Astrocyte (in vitro differentiated cells and primary cell): ENCODE measurements around the gene CSNK1D. TPM values are rescaled to one million over a fixed set of nuclear protein-coding genes. Genes with fewer than 3 reads are reported as not detected.

ENCODE experiments used
- DNase-seq: peaks from one replicate; pipeline ENCODE4 v3.0.0-alpha.2; 2010; ENCODE audit warnings: low read depth
- FAIRE-seq: peaks from 2 replicates; lab custom pipeline; 2011; peaks lifted over from hg19 to GRCh38; lab: Jason Lieb, UNC
- H2AFZ ChIP-seq: 2 replicates; pipeline ENCODE4 v1.6.0; 2012; ENCODE audit warnings: low read depth, low read length, inconsistent platforms
- H3K27ac ChIP-seq: 2 replicates; pipeline ENCODE4 v1.5.1; 2011; ENCODE audit warnings: low read depth, low read length, inconsistent platforms
- H3K27me3 ChIP-seq: 2 replicates; pipeline ENCODE4 v1.6.0; 2011; ENCODE audit warnings: low read length, inconsistent platforms; ENCODE audit not compliant: insufficient read depth
- H3K36me3 ChIP-seq: 2 replicates; pipeline ENCODE4 v1.5.1; 2011; ENCODE audit warnings: low read length, inconsistent platforms; ENCODE audit not compliant: insufficient read depth
- H3K4me1 ChIP-seq: 2 replicates; pipeline ENCODE4 v1.5.1; 2011; ENCODE audit warnings: low read length, inconsistent platforms; ENCODE audit not compliant: insufficient read depth
- H3K4me2 ChIP-seq: 2 replicates; pipeline ENCODE4 v1.6.0; 2012; ENCODE audit warnings: low read length, inconsistent platforms
- H3K4me3 ChIP-seq: 2 replicates; pipeline ENCODE4 v1.5.1; 2011; ENCODE audit warnings: low read depth, mild to moderate bottlenecking, low read length, inconsistent platforms; ENCODE audit not compliant: insufficient read depth
- H3K79me2 ChIP-seq: 2 replicates; pipeline ENCODE4 v1.6.0; 2012; ENCODE audit warnings: mild to moderate bottlenecking, low read length, inconsistent platforms; ENCODE audit not compliant: insufficient read depth
- H3K9ac ChIP-seq: 2 replicates; pipeline ENCODE4 v1.6.0; 2012; ENCODE audit warnings: mild to moderate bottlenecking, low read length, inconsistent platforms
- H3K9me3 ChIP-seq: 2 replicates; pipeline ENCODE4 v1.5.1; 2012; ENCODE audit warnings: low read depth, mild to moderate bottlenecking, low read length, inconsistent platforms; ENCODE audit not compliant: insufficient read depth
- H4K20me1 ChIP-seq: 2 replicates; pipeline ENCODE4 v1.6.0; 2012; ENCODE audit warnings: low read length, inconsistent platforms; ENCODE audit not compliant: insufficient read depth
- H3K27ac Mint-ChIP-seq: one replicate; pipeline ENCODE4 v1.8.0; 2021; ENCODE audit warnings: mild to moderate bottlenecking, mixed read lengths; ENCODE audit not compliant: unreplicated experiment
- H3K27me3 Mint-ChIP-seq: one replicate; pipeline ENCODE4 v1.8.0; 2021; ENCODE audit warnings: low read depth, mixed read lengths; ENCODE audit not compliant: unreplicated experiment
- H3K36me3 Mint-ChIP-seq: one replicate; pipeline ENCODE4 v1.8.0; 2021; ENCODE audit warnings: low read depth, mixed read lengths; ENCODE audit not compliant: unreplicated experiment
- H3K4me1 Mint-ChIP-seq: one replicate; pipeline ENCODE4 v1.8.0; 2021; ENCODE audit warnings: low read depth, mixed read lengths; ENCODE audit not compliant: unreplicated experiment
- H3K4me3 Mint-ChIP-seq: one replicate; pipeline ENCODE4 v1.8.0; 2021; ENCODE audit warnings: mild to moderate bottlenecking, moderate library complexity, mixed read lengths; ENCODE audit not compliant: unreplicated experiment
- H3K9me3 Mint-ChIP-seq: one replicate; pipeline ENCODE4 v1.8.0; 2021; ENCODE audit warnings: mild to moderate bottlenecking, mixed read lengths; ENCODE audit not compliant: unreplicated experiment
- CTCF ChIP-seq: IDR thresholded peaks from 2 replicates; pipeline ENCODE4 v1.5.1; 2011; ENCODE audit warnings: low read depth, mild to moderate bottlenecking, inconsistent platforms, low read length, moderate library complexity; ENCODE audit not compliant: insufficient read depth
- EZH2 ChIP-seq: IDR thresholded peaks from 2 replicates; pipeline ENCODE4 v1.6.1; 2012; ENCODE audit warnings: mild to moderate bottlenecking, low read length, inconsistent platforms; ENCODE audit not compliant: insufficient read depth
- total RNA-seq: library from RNA; stranded (reverse); gene quantifications from 2 replicates; pipeline ENCODE4 v1.2.1, GENCODE V29; 2021

CSNK1D gene
- total RNA-seq, 1 donor from 2014 or later, result 153 TPM

- peak overlapping the region; percentile 49 for H2AFZ ChIP-seq
- peaks cover 5% of the 10 kb centered on the region for H3K36me3 Mint-ChIP-seq
- FAIRE-seq (no peak), DNase-seq (peak; percentile 67)
- peaks cover 13% of the 10 kb centered on the region for H3K4me1 Mint-ChIP-seq
- H3K27me3 ChIP-seq, result no peaks in the 10 kb centered on the region
- H3K9ac ChIP-seq, result peak overlapping the region; percentile 28
- no peaks in the 10 kb centered on the region for H3K9me3 ChIP-seq
- peak overlapping the region; percentile 55 for H3K27ac Mint-ChIP-seq
- no peak overlapping the region for H3K27ac ChIP-seq
- peaks cover 27% of the 10 kb centered on the region for H4K20me1 ChIP-seq
- no peaks in the 10 kb centered on the region for H3K9me3 Mint-ChIP-seq
- peaks cover 2% of the 10 kb centered on the region for H3K36me3 ChIP-seq
- no peak overlapping the region for H3K4me3 ChIP-seq
- no peaks in the 10 kb centered on the region for H3K27me3 Mint-ChIP-seq
- TF ChIP-seq CTCF (peak; percentile 84), EZH2 (no peak)
- peaks cover 7% of the 10 kb centered on the region for H3K79me2 ChIP-seq
- peaks cover 16% of the 10 kb centered on the region for H3K4me1 ChIP-seq
- H3K4me3 Mint-ChIP-seq, result no peak overlapping the region
- peak overlapping the region; percentile 50 for H3K4me2 ChIP-seq
Observed at GRCh38 chr17:82205720-82206508, 67.6 kb downstream of the CSNK1D start.

- H3K9ac ChIP-seq, result no peak overlapping the region
- H3K4me1 ChIP-seq, result peaks cover 16% of the 10 kb centered on the region
- DNase-seq, result peak; percentile 72
- Mint-ChIP-seq H3K27me3 (no peaks in the 10 kb centered on the region), H3K4me1 (peaks cover 15% of the 10 kb centered on the region), H3K27ac (peak overlapping the region; percentile 48), H3K4me3 (no peak overlapping the region), H3K9me3 (no peaks in the 10 kb centered on the region), H3K36me3 (peaks cover 6% of the 10 kb centered on the region)
- no peaks in the 10 kb centered on the region for H3K9me3 ChIP-seq
- no peak overlapping the region for H3K27ac ChIP-seq
- no peak for TF ChIP-seq CTCF
- no peak for TF ChIP-seq EZH2
- H3K27me3 ChIP-seq, result no peaks in the 10 kb centered on the region
- H2AFZ ChIP-seq, result no peak overlapping the region
- H3K4me2 ChIP-seq, result peak overlapping the region; percentile 40
- no peak overlapping the region for H3K4me3 ChIP-seq
- peaks cover 2% of the 10 kb centered on the region for H3K36me3 ChIP-seq
- peaks cover 27% of the 10 kb centered on the region for H4K20me1 ChIP-seq
- FAIRE-seq, result no peak
- peaks cover 6% of the 10 kb centered on the region for H3K79me2 ChIP-seq
Observed at GRCh38 chr17:82204831-82205719, 68.4 kb downstream of the CSNK1D start.
